IMR-90 (cell line): Measurements from ENCODE around the gene IQGAP2. TPM values are rescaled to one million over a fixed set of nuclear protein-coding genes. Genes with fewer than 3 reads are reported as not detected.

Experiments
- ATAC-seq: fragments of 200-7000 bp; cut with Tn5 transposase; 2 replicates; pipeline ENCODE4 v1.9.1; 2020; ENCODE audit warnings: low read depth, mild to moderate bottlenecking, moderate library complexity
- BruUV-seq: library from RNA; stranded (reverse); fragments of 400-500 nt; replicated peaks from 2 replicates; lab custom pipeline; 2021; lab: Mats Ljungman, UMichigan
- CTCF ChIA-PET: fragments of 300-600 bp; formaldehyde crosslinking; extraction: SDS; loops from one replicate; lab custom pipeline; 2021; ENCODE audit warnings: antibody characterized with exemption; lab: Yijun Ruan, JAX
- POLR2A ChIA-PET: fragments of 300-600 bp; sonication (Branson Sonifier 250); formaldehyde crosslinking; loops from one replicate; lab custom pipeline; 2022; ENCODE audit warnings: antibody characterized with exemption; ENCODE audit not compliant: unreplicated experiment; lab: Charles Lee
- DNase-seq: peaks from one replicate; pipeline ENCODE4 v3.0.0; 2013
- H2AFZ ChIP-seq: replicated peaks from 2 replicates; pipeline ENCODE3; 2013; ENCODE audit warnings: low read length, mild to moderate bottlenecking; ENCODE audit not compliant: poor library complexity
- H2AK5ac ChIP-seq: 2 replicates; pipeline ENCODE4 v1.6.1; 2013; ENCODE audit warnings: low read depth, low read length, inconsistent platforms
- H2AK9ac ChIP-seq: replicated peaks from 2 replicates; pipeline ENCODE3; 2013; ENCODE audit warnings: mild to moderate bottlenecking, low read depth, low read length, moderate library complexity; ENCODE audit not compliant: poor library complexity
- H2BK120ac ChIP-seq: 2 replicates; pipeline ENCODE4 v1.6.1; 2013; ENCODE audit warnings: low read depth, low read length, inconsistent platforms
- H2BK15ac ChIP-seq: 3 replicates; pipeline ENCODE4 v1.6.1; 2013; ENCODE audit warnings: low read depth, low read length, inconsistent platforms
- H2BK20ac ChIP-seq: 2 replicates; pipeline ENCODE4 v1.6.1; 2013; ENCODE audit warnings: low read depth, mild to moderate bottlenecking, inconsistent platforms, low read length, moderate library complexity
- H2BK5ac ChIP-seq: 2 replicates; pipeline ENCODE4 v1.6.1; 2013; ENCODE audit warnings: mild to moderate bottlenecking, low read depth, low read length, inconsistent platforms; ENCODE audit not compliant: poor library complexity, severe bottlenecking
- H3K14ac ChIP-seq: replicated peaks from 2 replicates; pipeline ENCODE4 v1.6.1; 2013; ENCODE audit warnings: low read depth, low read length, inconsistent platforms
- H3K18ac ChIP-seq: 2 replicates; pipeline ENCODE4 v1.6.1; 2013; ENCODE audit warnings: low read depth, low read length, control low read depth
- H3K23ac ChIP-seq: 2 replicates; pipeline ENCODE4 v1.6.1; 2013; ENCODE audit warnings: low read depth, low read length, inconsistent platforms
- H3K27ac ChIP-seq: 2 replicates; pipeline ENCODE4 v1.5.1; 2013; ENCODE audit warnings: mild to moderate bottlenecking, control low read depth, low read length; ENCODE audit not compliant: insufficient read depth
- H3K27me3 ChIP-seq: 2 replicates; pipeline ENCODE4 v1.6.1; 2013; ENCODE audit warnings: low read length; ENCODE audit not compliant: control insufficient read depth, insufficient read depth
- H3K36me3 ChIP-seq: 2 replicates; pipeline ENCODE4 v1.6.1; 2013; ENCODE audit warnings: low read length, mixed read lengths; ENCODE audit not compliant: control insufficient read depth, insufficient read depth
- H3K4ac ChIP-seq: 2 replicates; pipeline ENCODE4 v1.6.1; 2013; ENCODE audit warnings: low read depth, low read length, inconsistent platforms
- H3K4me1 ChIP-seq: 2 replicates; pipeline ENCODE4 v1.6.1; 2013; ENCODE audit warnings: low read length, mixed read lengths; ENCODE audit not compliant: control insufficient read depth, insufficient read depth
- H3K4me2 ChIP-seq: 2 replicates; pipeline ENCODE4 v1.6.1; 2013; ENCODE audit warnings: low read depth, mild to moderate bottlenecking, control low read depth, low read length, moderate library complexity
- H3K4me3 ChIP-seq: 2 replicates; pipeline ENCODE4 v1.5.1; 2013; ENCODE audit warnings: low read depth, mild to moderate bottlenecking, control low read depth, low read length, moderate library complexity; ENCODE audit not compliant: insufficient read depth
- H3K56ac ChIP-seq: 2 replicates; pipeline ENCODE4 v1.6.1; 2013; ENCODE audit warnings: low read length, inconsistent platforms; ENCODE audit not compliant: insufficient read depth; ENCODE audit errors: extremely low read depth
- H3K79me1 ChIP-seq, 2 experiments: 2 replicates each; pipeline ENCODE4 v1.6.1; 2013; ENCODE audit warnings: low read length in 2 of 2, inconsistent platforms in 1 of 2, low read depth in 1 of 2
- H3K9ac ChIP-seq: 2 replicates; pipeline ENCODE4 v1.6.1; 2013; ENCODE audit warnings: low read depth, low read length, control low read depth
- H3K9me1 ChIP-seq: 2 replicates; pipeline ENCODE4 v1.6.1; 2013; ENCODE audit warnings: low read length, inconsistent platforms; ENCODE audit not compliant: insufficient read depth
- H3K9me3 ChIP-seq: 2 replicates; pipeline ENCODE4 v1.6.1; 2013; ENCODE audit warnings: low read length; ENCODE audit not compliant: control insufficient read depth, insufficient read depth
- H4K20me1 ChIP-seq: 2 replicates; pipeline ENCODE4 v1.6.1; 2013; ENCODE audit warnings: low read length, inconsistent platforms; ENCODE audit not compliant: insufficient read depth
- H4K5ac ChIP-seq: 2 replicates; pipeline ENCODE4 v1.6.1; 2013; ENCODE audit warnings: mild to moderate bottlenecking, low read depth, low read length, control low read depth
- H4K8ac ChIP-seq, 2 experiments: 2 replicates each; pipeline ENCODE4 v1.6.1; 2013; ENCODE audit warnings: low read depth in 2 of 2, low read length in 2 of 2, control low read depth in 1 of 2, inconsistent platforms in 1 of 2
- H4K91ac ChIP-seq: 2 replicates; pipeline ENCODE4 v1.6.1; 2013; ENCODE audit warnings: low read depth, low read length, inconsistent platforms; ENCODE audit not compliant: insufficient read depth
- BHLHE40 ChIP-seq: fragments of 150-350 bp; IDR thresholded peaks from 2 replicates; pipeline ENCODE4 v1.6.1; 2016; ENCODE audit warnings: mild to moderate bottlenecking, low read depth, low read length
- CEBPB ChIP-seq: IDR thresholded peaks from 2 replicates; pipeline ENCODE4 v1.6.1; 2012; ENCODE audit warnings: low read depth, low read length, improper control_type of control experiment
- CHD1 ChIP-seq: IDR thresholded peaks from 2 replicates; pipeline ENCODE4 v1.6.1; 2012; ENCODE audit warnings: low read depth, low read length, improper control_type of control experiment
- FOS ChIP-seq: fragments of 150-350 bp; IDR thresholded peaks from 2 replicates; pipeline ENCODE4 v1.6.1; 2016; ENCODE audit warnings: low read depth, low read length
- MAFK ChIP-seq: IDR thresholded peaks from 2 replicates; pipeline ENCODE4 v1.6.1; 2012; ENCODE audit warnings: low read depth, low read length, improper control_type of control experiment
- MAZ ChIP-seq: IDR thresholded peaks from 2 replicates; pipeline ENCODE4 v1.6.1; 2012; ENCODE audit warnings: low read depth, mild to moderate bottlenecking, low read length, improper control_type of control experiment, moderate library complexity, borderline replicate concordance
- MXI1 ChIP-seq: IDR thresholded peaks from 2 replicates; pipeline ENCODE4 v1.6.1; 2012; ENCODE audit warnings: low read depth, mild to moderate bottlenecking, low read length, moderate library complexity, borderline replicate concordance
- NFE2L2 ChIP-seq: fragments of 150-350 bp; IDR thresholded peaks from 2 replicates; pipeline ENCODE4 v1.6.1; 2016; ENCODE audit warnings: low read depth, mild to moderate bottlenecking, low read length
- RAD21 ChIP-seq: IDR thresholded peaks from 2 replicates; pipeline ENCODE4 v1.6.1; 2012; ENCODE audit warnings: low read length, improper control_type of control experiment
- RFX5 ChIP-seq: IDR thresholded peaks from 2 replicates; pipeline ENCODE4 v1.8.0; 2012; ENCODE audit warnings: low read depth, mild to moderate bottlenecking, low read length, moderate library complexity
- SMC3 ChIP-seq: fragments of 150-350 bp; IDR thresholded peaks from 2 replicates; pipeline ENCODE4 v1.6.1; 2016; ENCODE audit warnings: low read depth, mild to moderate bottlenecking, antibody characterized with exemption, low read length, moderate library complexity
- USF2 ChIP-seq: fragments of 150-350 bp; IDR thresholded peaks from 2 replicates; pipeline ENCODE4 v1.6.1; 2017; ENCODE audit warnings: mild to moderate bottlenecking, antibody characterized with exemption, low read length, low read depth
- WGBS, 2 experiments: methylation state at CpG; one replicate each; pipeline versions ENCODE4 v1.1.5 to v1.1.7; 2013; ENCODE audit warnings: missing lambda C conversion rate in 2 of 2; ENCODE audit not compliant: insufficient read length in 1 of 2; ENCODE audit errors: extremely low coverage in 2 of 2; 5-methylcytosine and 5-hydroxymethylcytosine counted together
- dilution Hi-C: fragments of 300-500 bp; cut with HindIII; formaldehyde crosslinking; loops from one replicate; pipeline ENCODE4 v1.14.3; 2018; ENCODE audit warnings: low sequenced_read_pairs; ENCODE audit not compliant: unreplicated experiment
- in situ Hi-C: fragments of 300-500 bp; cut with MboI; formaldehyde crosslinking; loops from 3 replicates; pipeline ENCODE4 v1.14.3; 2019; ENCODE audit warnings: low sequenced_read_pairs, inconsistent platforms, mixed read lengths
- intact Hi-C: fragments of 100-400 bp; cut with micrococcal nuclease; formaldehyde crosslinking; loops from 2 replicates; pipeline ENCODE4 v1.10.0; 2022
- polyA plus RNA-seq, 3 experiments: library from polyadenylated mRNA; depleted of rRNA; stranded (reverse); fragments of >200 nt; gene quantifications; 2 replicates each; pipeline ENCODE4 v1.2.3, GENCODE V29; 2012; ENCODE audit warnings: low replicate concordance in 1 of 3
- total RNA-seq: library from RNA; depleted of rRNA; stranded (reverse); fragments of >200 nt; gene quantifications from 2 replicates; pipeline ENCODE4 v1.2.3, GENCODE V29; 2012
- TF ChIP-seq, protein P1 (sequence below): fragments of 150-350 bp; IDR thresholded peaks from 2 replicates; pipeline ENCODE4 v1.6.1; 2016; ENCODE audit warnings: low read depth, mild to moderate bottlenecking, low read length, moderate library complexity, borderline replicate concordance

The IQGAP2 gene
- total and polyA plus RNA-seq, 2 of the 4 experiments (the other 2 are of a cell fraction): 0.21 to 0.36 TPM

DNA sequence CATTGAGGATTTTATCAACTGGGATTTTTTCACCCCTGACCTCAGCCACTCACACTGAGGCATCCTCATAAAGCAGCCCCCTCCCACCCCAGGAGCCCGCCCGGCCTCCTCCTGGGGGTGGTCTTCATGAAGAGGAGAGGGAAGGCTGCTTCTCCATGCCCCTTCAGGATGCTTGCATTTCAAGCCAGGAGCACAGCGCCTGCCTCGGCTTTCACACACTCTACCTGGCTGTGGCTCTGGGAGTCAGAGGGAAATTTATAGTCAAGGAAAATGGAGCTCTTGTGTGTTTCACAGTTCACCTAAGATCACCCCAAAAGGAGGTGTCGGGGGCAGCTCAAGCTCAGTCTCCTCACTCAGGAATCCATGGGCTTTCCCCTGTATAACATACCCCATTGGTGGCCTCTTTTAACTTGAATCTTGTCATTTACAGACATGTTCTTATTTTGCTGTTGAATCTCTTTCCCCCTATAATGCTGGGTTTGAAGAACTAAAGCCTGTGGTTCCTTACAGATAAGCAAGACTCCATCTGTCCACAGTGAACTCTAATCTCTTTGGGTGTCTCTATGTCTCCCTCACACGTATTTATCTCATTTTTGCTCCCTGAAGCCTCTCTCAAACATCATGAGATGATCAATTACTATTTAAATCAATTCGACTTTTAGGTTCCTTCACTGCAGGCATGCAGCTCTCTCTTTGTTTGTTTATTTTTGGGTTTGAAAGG lies 22.6 kb upstream of the IQGAP2 start:
- dilution Hi-C loops: no loop called here
- H3K36me3 ChIP-seq: no peaks in the 10 kb centered on the region
- WGBS, 2 experiments: no CpG with 5 or more reads among the region's 7 CpGs

More for the DNA sequence above, 22.6 kb upstream of the IQGAP2 start:
- no peak overlapping the region for H3K18ac ChIP-seq
- H2BK20ac ChIP-seq: no peak overlapping the region
- H3K56ac ChIP-seq: no peak overlapping the region
- peaks cover 3% of the 10 kb centered on the region for H3K27me3 ChIP-seq
- no peak overlapping the region for H4K8ac ChIP-seq
- no peak overlapping the region for H4K91ac ChIP-seq
- ChIA-PET CTCF (interaction anchor here (0.6 kb wide), 1 partner anchor 208 kb away, joined by 3 read pairs; no protein-coding TSS in a partner anchor), POLR2A (no interaction called here)
- H2BK120ac ChIP-seq: no peak overlapping the region
- H2BK5ac ChIP-seq: no peak overlapping the region
- H3K27ac ChIP-seq: no peak overlapping the region
- BruUV-seq: no TSS peak
- no peak overlapping the region for H3K4me3 ChIP-seq
- no peak overlapping the region for H4K5ac ChIP-seq
- ATAC-seq: no peak
- H3K4me2 ChIP-seq: no peak overlapping the region
- H2AFZ ChIP-seq: no peak overlapping the region
- no peak overlapping the region for H2BK15ac ChIP-seq
- H3K9me1 ChIP-seq: no peaks in the 10 kb centered on the region
- no peaks in the 10 kb centered on the region; the same call in 1 of the 2 replicates for H3K4me1 ChIP-seq
- H3K4ac ChIP-seq: no peak overlapping the region
- H3K79me1 ChIP-seq: no peaks in the 10 kb centered on the region
- no peaks in the 10 kb centered on the region for H3K9me3 ChIP-seq
- no peak overlapping the region for H3K14ac ChIP-seq
- H3K23ac ChIP-seq: no peak overlapping the region
- no peak for DNase-seq
- TF ChIP-seq RFX5 (no peak), MAZ (no peak), RAD21 (no peak), USF2 (no peak), CEBPB (no peak), SMC3 (no peak), CHD1 (no peak), MAFK (no peak), NFE2L2 (no peak), BHLHE40 (no peak), MXI1 (no peak), FOS (no peak)
- TF ChIP-seq, protein P1, sequence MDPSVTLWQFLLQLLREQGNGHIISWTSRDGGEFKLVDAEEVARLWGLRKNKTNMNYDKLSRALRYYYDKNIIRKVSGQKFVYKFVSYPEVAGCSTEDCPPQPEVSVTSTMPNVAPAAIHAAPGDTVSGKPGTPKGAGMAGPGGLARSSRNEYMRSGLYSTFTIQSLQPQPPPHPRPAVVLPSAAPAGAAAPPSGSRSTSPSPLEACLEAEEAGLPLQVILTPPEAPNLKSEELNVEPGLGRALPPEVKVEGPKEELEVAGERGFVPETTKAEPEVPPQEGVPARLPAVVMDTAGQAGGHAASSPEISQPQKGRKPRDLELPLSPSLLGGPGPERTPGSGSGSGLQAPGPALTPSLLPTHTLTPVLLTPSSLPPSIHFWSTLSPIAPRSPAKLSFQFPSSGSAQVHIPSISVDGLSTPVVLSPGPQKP: no peak
- H2AK9ac ChIP-seq: no peak overlapping the region
- in situ Hi-C loops (no loop called here), intact Hi-C loops (no loop called here)
- H2AK5ac ChIP-seq: no peak overlapping the region
- H4K20me1 ChIP-seq: no peaks in the 10 kb centered on the region
- no peak overlapping the region for H3K9ac ChIP-seq
